ENCODE measurements around the gene MCC.

Gene MCC

DNA sequence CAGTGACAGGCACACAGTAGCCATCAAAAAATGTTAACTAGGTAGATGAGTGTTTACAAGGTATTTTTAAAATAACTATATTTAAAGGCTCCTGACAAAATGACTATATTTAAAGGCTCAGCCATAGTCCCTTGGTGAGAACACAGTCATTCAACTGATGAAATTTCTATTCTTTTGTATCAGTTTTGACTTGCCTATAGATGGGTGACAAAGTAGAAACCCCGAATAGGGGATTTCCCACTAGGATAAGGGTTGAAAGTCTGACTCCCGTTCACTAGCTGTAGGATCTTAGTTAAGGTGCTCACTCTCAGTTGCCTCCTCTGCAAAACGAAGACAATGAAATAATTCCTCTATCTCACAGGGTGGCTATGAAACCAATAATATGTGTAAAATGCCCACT is 271.7 kb downstream of the MCC start:
- ChIA-PET CTCF (no interaction called here), POLR2A (no interaction called here)
- Histone ChIP-seq H3K36me3 (ENCODE audit: control insufficient read depth in 2 of 2, insufficient read depth in 1 of 2, low read length in 2 of 2) (no peaks in the 10 kb centered on the region), H3K4me1 (ENCODE audit: control insufficient read depth, insufficient read depth, low read length) (peaks cover 47% of the 10 kb centered on the region), H3K27ac (ENCODE audit: extremely low read depth, low read depth, low read length) (no peak overlapping the region), H3K4me3 (ENCODE audit: low read depth, low read length) (no peak overlapping the region), H3K9me3 (ENCODE audit: control insufficient read depth, insufficient read depth, low read depth, low read length) (no peaks in the 10 kb centered on the region)
- TF ChIP-seq ZBTB8A (tag by site-specific recombination; IDR thresholded peaks at IDR 0.05) = no peak
- TF ChIP-seq ZSCAN16 (tag by site-specific recombination; IDR thresholded peaks at IDR 0.05) = no peak
- no peak for TF ChIP-seq ZIC2 (tag by site-specific recombination; IDR thresholded peaks at IDR 0.05)
- no peak for TF ChIP-seq ZNF121 (tag by site-specific recombination; IDR thresholded peaks at IDR 0.05)
- TF ChIP-seq ZNF777 (tag by site-specific recombination; IDR thresholded peaks at IDR 0.05; ENCODE audit: borderline replicate concordance) = no peak
- TF ChIP-seq ZNF600 (tag by site-specific recombination; IDR thresholded peaks at IDR 0.05) = no peak
- TF ChIP-seq ZNF394 (tag by site-specific recombination; IDR thresholded peaks at IDR 0.05; ENCODE audit: borderline replicate concordance) = no peak
- TF ChIP-seq, protein P1, sequence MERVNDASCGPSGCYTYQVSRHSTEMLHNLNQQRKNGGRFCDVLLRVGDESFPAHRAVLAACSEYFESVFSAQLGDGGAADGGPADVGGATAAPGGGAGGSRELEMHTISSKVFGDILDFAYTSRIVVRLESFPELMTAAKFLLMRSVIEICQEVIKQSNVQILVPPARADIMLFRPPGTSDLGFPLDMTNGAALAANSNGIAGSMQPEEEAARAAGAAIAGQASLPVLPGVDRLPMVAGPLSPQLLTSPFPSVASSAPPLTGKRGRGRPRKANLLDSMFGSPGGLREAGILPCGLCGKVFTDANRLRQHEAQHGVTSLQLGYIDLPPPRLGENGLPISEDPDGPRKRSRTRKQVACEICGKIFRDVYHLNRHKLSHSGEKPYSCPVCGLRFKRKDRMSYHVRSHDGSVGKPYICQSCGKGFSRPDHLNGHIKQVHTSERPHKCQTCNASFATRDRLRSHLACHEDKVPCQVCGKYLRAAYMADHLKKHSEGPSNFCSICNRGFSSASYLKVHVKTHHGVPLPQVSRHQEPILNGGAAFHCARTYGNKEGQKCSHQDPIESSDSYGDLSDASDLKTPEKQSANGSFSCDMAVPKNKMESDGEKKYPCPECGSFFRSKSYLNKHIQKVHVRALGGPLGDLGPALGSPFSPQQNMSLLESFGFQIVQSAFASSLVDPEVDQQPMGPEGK (tag by site-specific recombination; IDR thresholded peaks at IDR 0.05) = no peak
- TF ChIP-seq SP3 (tag by site-specific recombination; IDR thresholded peaks at IDR 0.05) = no peak
- TF ChIP-seq ZNF146 (tag by site-specific recombination; IDR thresholded peaks at IDR 0.05) = no peak
- no peak for TF ChIP-seq ZBTB11 (tag by site-specific recombination; conservative IDR thresholded peaks at IDR 0.05; ENCODE audit: low read depth)
- TF ChIP-seq ZNF670 (tag by site-specific recombination; IDR thresholded peaks at IDR 0.05; ENCODE audit: low read depth) = no peak
- no peak for TF ChIP-seq ZNF175 (tag by site-specific recombination; IDR thresholded peaks at IDR 0.05)
- TF ChIP-seq ZNF202 (tag by site-specific recombination; IDR thresholded peaks at IDR 0.05; ENCODE audit: borderline replicate concordance) = no peak
- TF ChIP-seq ZFP3 (tag by site-specific recombination; IDR thresholded peaks at IDR 0.05; ENCODE audit: low read depth) = no peak
- TF ChIP-seq, protein P2, sequence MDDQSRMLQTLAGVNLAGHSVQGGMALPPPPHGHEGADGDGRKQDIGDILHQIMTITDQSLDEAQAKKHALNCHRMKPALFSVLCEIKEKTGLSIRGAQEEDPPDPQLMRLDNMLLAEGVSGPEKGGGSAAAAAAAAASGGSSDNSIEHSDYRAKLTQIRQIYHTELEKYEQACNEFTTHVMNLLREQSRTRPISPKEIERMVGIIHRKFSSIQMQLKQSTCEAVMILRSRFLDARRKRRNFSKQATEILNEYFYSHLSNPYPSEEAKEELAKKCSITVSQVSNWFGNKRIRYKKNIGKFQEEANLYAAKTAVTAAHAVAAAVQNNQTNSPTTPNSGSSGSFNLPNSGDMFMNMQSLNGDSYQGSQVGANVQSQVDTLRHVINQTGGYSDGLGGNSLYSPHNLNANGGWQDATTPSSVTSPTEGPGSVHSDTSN (CRISPR knock-in tag; IDR thresholded peaks at IDR 0.05) = no peak
- no peak for TF ChIP-seq ZNF549 (tag by site-specific recombination; IDR thresholded peaks at IDR 0.05)
- TF ChIP-seq ZNF391 (tag by site-specific recombination; IDR thresholded peaks at IDR 0.05; ENCODE audit: borderline replicate concordance, low read depth) = no peak

- peaks cover 51% of the 10 kb centered on the region for H3K4me1 ChIP-seq (ENCODE audit: control insufficient read depth, insufficient read depth, low read length)
- no peaks in the 10 kb centered on the region for H3K36me3 ChIP-seq (ENCODE audit: control insufficient read depth in 2 of 2, insufficient read depth in 1 of 2, low read length in 2 of 2)
- no peak overlapping the region for H3K4me3 ChIP-seq (ENCODE audit: low read depth, low read length)
- CTCF ChIA-PET = interaction anchor here (0.6 kb wide), 1 partner anchor 92 kb away, joined by 3 read pairs; no protein-coding TSS in a partner anchor
- POLR2A ChIA-PET = no interaction called here
- H3K27ac ChIP-seq (ENCODE audit: extremely low read depth, low read depth, low read length) = no peak overlapping the region
- no peaks in the 10 kb centered on the region for H3K9me3 ChIP-seq (ENCODE audit: control insufficient read depth, insufficient read depth, low read depth, low read length)
- TF ChIP-seq ZSCAN16 (tag by site-specific recombination; IDR thresholded peaks at IDR 0.05) (no peak), HOXA7 (CRISPR knock-in tag; IDR thresholded peaks at IDR 0.05; ENCODE audit: borderline replicate concordance) (no peak), ZNF335 (tag by site-specific recombination; conservative IDR thresholded peaks at IDR 0.05) (no peak), ZNF658 (tag by site-specific recombination; IDR thresholded peaks at IDR 0.05) (no peak), ZNF426 (tag by site-specific recombination; IDR thresholded peaks at IDR 0.05) (no peak), ZXDB (tag by site-specific recombination; IDR thresholded peaks at IDR 0.05) (no peak), ZNF513 (tag by site-specific recombination; IDR thresholded peaks at IDR 0.05) (no peak), ZNF792 (tag by site-specific recombination; IDR thresholded peaks at IDR 0.05) (no peak), ELK4 (IDR thresholded peaks at IDR 0.05; ENCODE audit: borderline replicate concordance, low read depth, low read length) (no peak), ZNF623 (tag by site-specific recombination; IDR thresholded peaks at IDR 0.05) (no peak)
Observed at GRCh38 chr5:113215401-113216060, 272.7 kb downstream of the MCC start.
